GM12878 (cell line): ENCODE results near the gene ZNF366. TPM values are rescaled to one million over a fixed set of nuclear protein-coding genes. Genes with fewer than 3 reads are reported as not detected.

Source experiments
- BHLHE40 ChIP-seq, 2 experiments: fragments of 450-650 bp in 1 of 2; IDR thresholded peaks; 2 replicates each; pipeline ENCODE4 v1.6.1; 2011 to 2017; ENCODE audit warnings: low read depth in 2 of 2, borderline replicate concordance in 1 of 2, improper control_type of control experiment in 1 of 2, low read length in 1 of 2, mild to moderate bottlenecking in 1 of 2
- CBX3 ChIP-seq: fragments of 200-600 bp; sonication (generic); IDR thresholded peaks from 2 replicates; pipeline ENCODE4 v1.6.1; 2016; ENCODE audit warnings: low read depth, borderline replicate concordance
- E4F1 ChIP-seq: fragments of 450-650 bp; IDR thresholded peaks from 2 replicates; pipeline ENCODE4 v1.6.1; 2018; ENCODE audit warnings: borderline replicate concordance, mild to moderate bottlenecking; ENCODE audit not compliant: partially characterized antibody
- FOXM1 ChIP-seq: IDR thresholded peaks from 2 replicates; pipeline ENCODE4 v1.6.1; 2012; ENCODE audit warnings: low read depth, mild to moderate bottlenecking, inconsistent platforms, low read length, moderate library complexity
- GABPA ChIP-seq: IDR thresholded peaks from 2 replicates; pipeline ENCODE4 v1.6.1; 2014; ENCODE audit warnings: antibody characterized with exemption, low read depth, mild to moderate bottlenecking, inconsistent platforms
- LARP7 ChIP-seq: fragments of 450-650 bp; IDR thresholded peaks from 2 replicates; pipeline ENCODE4 v1.6.1; 2017; ENCODE audit warnings: mild to moderate bottlenecking
- MAX ChIP-seq: IDR thresholded peaks from 2 replicates; pipeline ENCODE4 v1.6.1; 2012; ENCODE audit warnings: low read depth, low read length, improper control_type of control experiment
- NFYA ChIP-seq: IDR thresholded peaks from 2 replicates; pipeline ENCODE4 v1.6.1; 2011; ENCODE audit warnings: low read depth, mild to moderate bottlenecking, low read length, improper control_type of control experiment, borderline replicate concordance
- NRF1 ChIP-seq: conservative IDR thresholded peaks from 2 replicates; pipeline ENCODE4 v1.6.1; 2011; ENCODE audit warnings: mild to moderate bottlenecking, low read depth, low read length, improper control_type of control experiment
- POLR2A ChIP-seq: IDR thresholded peaks from 2 replicates; pipeline ENCODE4 v1.6.1; 2011; ENCODE audit warnings: low read depth, mild to moderate bottlenecking, low read length
- POLR2AphosphoS5 ChIP-seq: IDR thresholded peaks from 2 replicates; pipeline ENCODE4 v1.6.1; 2011; ENCODE audit warnings: mild to moderate bottlenecking, low read length, inconsistent platforms
- POU2F2 ChIP-seq: IDR thresholded peaks from 3 replicates; pipeline ENCODE4 v1.6.1; 2011; ENCODE audit warnings: low read depth, mild to moderate bottlenecking, low read length, borderline replicate concordance
- RBBP5 ChIP-seq: fragments of 200-600 bp; sonication (generic); conservative IDR thresholded peaks from 2 replicates; pipeline ENCODE4 v1.6.1; 2016
- SMAD5 ChIP-seq: IDR thresholded peaks from 2 replicates; pipeline ENCODE4 v1.6.1; 2016; ENCODE audit warnings: antibody characterized with exemption, low read depth
- SP1 ChIP-seq: IDR thresholded peaks from one replicate; pipeline ENCODE4 v1.6.1; 2011; ENCODE audit warnings: low read depth, low read length
- SREBF1 ChIP-seq: IDR thresholded peaks from 2 replicates; pipeline ENCODE4 v1.6.1; 2012; ENCODE audit warnings: mild to moderate bottlenecking, low read length
- SRF ChIP-seq, 2 experiments: IDR thresholded peaks; 2 replicates each; pipeline ENCODE4 v1.6.1; 2011; ENCODE audit warnings: low read depth in 2 of 2, low read length in 2 of 2, mild to moderate bottlenecking in 1 of 2, moderate library complexity in 1 of 2
- STAT3 ChIP-seq: IDR thresholded peaks from 2 replicates; pipeline ENCODE4 v1.6.1; 2011; ENCODE audit warnings: low read depth, low read length, improper control_type of control experiment
- ZBTB40 ChIP-seq: fragments of 450-650 bp; IDR thresholded peaks from 2 replicates; pipeline ENCODE4 v1.6.1; 2016; ENCODE audit warnings: mild to moderate bottlenecking, moderate library complexity, borderline replicate concordance
- ZSCAN29 ChIP-seq: fragments of 450-650 bp; IDR thresholded peaks from 2 replicates; pipeline ENCODE4 v1.6.1; 2017; ENCODE audit warnings: mild to moderate bottlenecking, moderate library complexity
- ZZZ3 ChIP-seq: IDR thresholded peaks from 2 replicates; pipeline ENCODE4 v1.6.1; 2011; ENCODE audit warnings: low read depth; ENCODE audit not compliant: control insufficient read depth, insufficient read length
- polyA plus RNA-seq, 11 experiments: library from polyadenylated mRNA; depleted of rRNA in 4 of 11; unstranded in 6 of 11; stranded (reverse) in 5 of 11; fragments of >200 nt; fragmentation: Nextera tagmentation in 4 of 11; fragmentation: Illumina TruSeq in 1 of 11; extraction: Ambion mirVana in 4 of 11; extraction: Trizol in 1 of 11; gene quantifications; 1 replicate in 1 of 11; 2 replicates in 10 of 11; pipeline versions ENCODE4 v1.2.1 to v1.2.3, GENCODE V29; 2011 to 2016; ENCODE audit warnings: inconsistent platforms in 2 of 11, missing spikeins in 2 of 11, low read depth in 1 of 11
- total RNA-seq, 4 experiments: library from RNA; depleted of rRNA in 3 of 4; stranded (reverse); fragments of >200 nt in 3 of 4; fragmentation: Illumina TruSeq in 1 of 4; extraction: Trizol in 1 of 4; gene quantifications; 2 replicates each; pipeline versions ENCODE4 v1.2.1 to v1.2.3, GENCODE V29; 2013 to 2021

Gene ZNF366
- total and polyA plus RNA-seq, 10 of the 15 experiments (the other 5 are each of a cell fraction or from before 2014, with no cell fraction given): 0.01 to 0.18 (median 0.04) TPM; not detected in 6

GRCh38 chr5:72465601-72466563 is 41.3 kb downstream of the ZNF366 start (continued):
- peak; percentile 38; the same call in 1 of the 2 replicates for TF ChIP-seq GABPA
- no peak for TF ChIP-seq CBX3
- no peak for TF ChIP-seq NFYA
- peak; percentile 73; the same call in 1 of the 2 replicates for TF ChIP-seq SMAD5
- peak; percentile 73 for TF ChIP-seq POLR2AphosphoS5
- TF ChIP-seq LARP7: no peak
- peak; percentile 39; the same call in 1 of the 2 replicates for TF ChIP-seq POLR2A
- no peak; the same call in 1 of the 2 replicates for TF ChIP-seq ZSCAN29
- peak; percentile 55 for TF ChIP-seq SP1
- TF ChIP-seq E4F1: no peak
- no peak for TF ChIP-seq ZBTB40
- peak; percentile 36 to 66; a peak in 3 of 4 replicates for TF ChIP-seq BHLHE40 (IDR thresholded peaks at IDR 0.05; ENCODE audit: borderline replicate concordance in 1 of 2, low read depth in 2 of 2, low read length in 1 of 2)
- no peak for TF ChIP-seq MAX
- no peak for TF ChIP-seq STAT3
- TF ChIP-seq NRF1: no peak
- no peak for TF ChIP-seq ZZZ3
- TF ChIP-seq FOXM1: peak; percentile 99
- no peak for TF ChIP-seq RBBP5
- TF ChIP-seq SRF (IDR thresholded peaks at IDR 0.05; ENCODE audit: low read depth in 2 of 2, low read length in 2 of 2): 0 out of 4 replicates have a peak, but pooled peaks of 1 of the 2 experiments have one; percentile 38
- peak; percentile 62; the same call in 1 of the 3 replicates for TF ChIP-seq POU2F2
- TF ChIP-seq SREBF1: no peak
